Stimulated activated naive CD8-positive, alpha-beta T cell treated with anti-CD3 and anti-CD28 coated beads, Interleukin-15, Interleukin-2, amounts not matched to agents 100 U/mL and 50 U/mL, for 24 hours (primary cell): ENCODE data around the gene VTCN1.
"Not testable (repeated sequence)": the region's sequence is repeated elsewhere in the genome, so short reads cannot be mapped to it uniquely, and the experiment has no call there.

ENCODE experiments used
- ATAC-seq: fragments of 150-1000 bp; cut with Tn5 transposase; one replicate; pipeline ENCODE4 v1.10.0; 2021
- DNase-seq: peaks from one replicate; pipeline ENCODE4 v3.0.0; 2021

VTCN1 gene

GRCh38 chr1:117210831-117211261, at the start of gene VTCN1:
VTCN1 (minus strand) TSS chr1:117210927; CDS start chr1:117210855, 72 bp downstream.
- DNase-seq (no peak), ATAC-seq (no peak)

- no peak for DNase-seq
- ATAC-seq: no peak
These were observed 48.1 kb upstream of the VTCN1 start for GRCh38 chr1:117258791-117259190.

GRCh38 chr1:117258075-117258474, 47.3 kb upstream of the VTCN1 start:
- ATAC-seq, DNase-seq: not testable (repeated sequence)

- no peak for ATAC-seq
- no peak for DNase-seq
These were observed 46.6 kb upstream of the VTCN1 start for GRCh38 chr1:117257291-117257690.

- ATAC-seq (no peak), DNase-seq (no peak)
These were observed 39.4 kb upstream of the VTCN1 start for GRCh38 chr1:117250061-117250606.

- DNase-seq (no peak), ATAC-seq (no peak)
These were observed 34.2 kb upstream of the VTCN1 start for GRCh38 chr1:117244971-117245370.

GRCh38 chr1:117244306-117244705, 33.6 kb upstream of the VTCN1 start:
- no peak for ATAC-seq
- no peak for DNase-seq

- DNase-seq: no peak
- ATAC-seq: no peak
These were observed 30.8 kb upstream of the VTCN1 start for GRCh38 chr1:117241512-117241911.

GRCh38 chr1:117240547-117240946, 29.8 kb upstream of the VTCN1 start:
- ATAC-seq (no peak), DNase-seq (no peak)

GRCh38 chr1:117239467-117239866, 28.7 kb upstream of the VTCN1 start:
- DNase-seq (no peak), ATAC-seq (no peak)

GRCh38 chr1:117237726-117238381, 27.1 kb upstream of the VTCN1 start:
- ATAC-seq (no peak), DNase-seq (no peak)

- DNase-seq (no peak), ATAC-seq (no peak)
These were observed 25.2 kb upstream of the VTCN1 start for GRCh38 chr1:117235863-117236465.

GRCh38 chr1:117232531-117232930, 21.8 kb upstream of the VTCN1 start:
- ATAC-seq (no peak), DNase-seq (no peak)

- ATAC-seq: no peak
These were observed 21.1 kb upstream of the VTCN1 start for GRCh38 chr1:117231748-117232373.

GRCh38 chr1:117231312-117231711, 20.6 kb upstream of the VTCN1 start:
- no peak for DNase-seq
- no peak for ATAC-seq

More at GRCh38 chr1:117231748-117232373, 21.1 kb upstream of the VTCN1 start:
- DNase-seq: no peak

- ATAC-seq (no peak), DNase-seq (no peak)
These were observed 18.5 kb upstream of the VTCN1 start for GRCh38 chr1:117229217-117229616.

GRCh38 chr1:117225931-117226330, 15.2 kb upstream of the VTCN1 start:
- ATAC-seq (no peak), DNase-seq (no peak)

- DNase-seq (no peak), ATAC-seq (no peak)
These were observed 6.0 kb upstream of the VTCN1 start for GRCh38 chr1:117216718-117217117.

- ATAC-seq (no peak), DNase-seq (no peak)
These were observed 5.2 kb upstream of the VTCN1 start for GRCh38 chr1:117215733-117216462.

GRCh38 chr1:117215019-117215418, 4.3 kb upstream of the VTCN1 start:
- no peak for ATAC-seq

GRCh38 chr1:117213046-117213445, 2.3 kb upstream of the VTCN1 start:
- no peak for ATAC-seq
- DNase-seq: no peak

More at GRCh38 chr1:117215019-117215418, 4.3 kb upstream of the VTCN1 start:
- no peak for DNase-seq

GRCh38 chr1:117210386-117210785, 341 bp downstream of the VTCN1 start:
- DNase-seq (no peak), ATAC-seq (no peak)
